IMR-90 (cell line): ENCODE results near the gene OSBPL2. TPM values are rescaled to one million over a fixed set of nuclear protein-coding genes. Genes with fewer than 3 reads are reported as not detected.

Experiments used
- ATAC-seq: fragments of 200-7000 bp; cut with Tn5 transposase; 2 replicates; pipeline ENCODE4 v1.9.1; 2020; ENCODE audit warnings: low read depth, mild to moderate bottlenecking, moderate library complexity
- BruUV-seq: library from RNA; stranded (reverse); fragments of 400-500 nt; replicated peaks from 2 replicates; lab custom pipeline; 2021; lab: Mats Ljungman, UMichigan
- CTCF ChIA-PET: fragments of 300-600 bp; formaldehyde crosslinking; extraction: SDS; loops from one replicate; lab custom pipeline; 2021; ENCODE audit warnings: antibody characterized with exemption; lab: Yijun Ruan, JAX
- POLR2A ChIA-PET: fragments of 300-600 bp; sonication (Branson Sonifier 250); formaldehyde crosslinking; loops from one replicate; lab custom pipeline; 2022; ENCODE audit warnings: antibody characterized with exemption; ENCODE audit not compliant: unreplicated experiment; lab: Charles Lee
- DNase-seq: peaks from one replicate; pipeline ENCODE4 v3.0.0; 2013
- H2AFZ ChIP-seq: replicated peaks from 2 replicates; pipeline ENCODE3; 2013; ENCODE audit warnings: low read length, mild to moderate bottlenecking; ENCODE audit not compliant: poor library complexity
- H2AK5ac ChIP-seq: 2 replicates; pipeline ENCODE4 v1.6.1; 2013; ENCODE audit warnings: low read depth, low read length, inconsistent platforms
- H2AK9ac ChIP-seq: replicated peaks from 2 replicates; pipeline ENCODE3; 2013; ENCODE audit warnings: mild to moderate bottlenecking, low read depth, low read length, moderate library complexity; ENCODE audit not compliant: poor library complexity
- H2BK120ac ChIP-seq: 2 replicates; pipeline ENCODE4 v1.6.1; 2013; ENCODE audit warnings: low read depth, low read length, inconsistent platforms
- H2BK15ac ChIP-seq: 3 replicates; pipeline ENCODE4 v1.6.1; 2013; ENCODE audit warnings: low read depth, low read length, inconsistent platforms
- H2BK20ac ChIP-seq: 2 replicates; pipeline ENCODE4 v1.6.1; 2013; ENCODE audit warnings: low read depth, mild to moderate bottlenecking, inconsistent platforms, low read length, moderate library complexity
- H2BK5ac ChIP-seq: 2 replicates; pipeline ENCODE4 v1.6.1; 2013; ENCODE audit warnings: mild to moderate bottlenecking, low read depth, low read length, inconsistent platforms; ENCODE audit not compliant: poor library complexity, severe bottlenecking
- H3K14ac ChIP-seq: replicated peaks from 2 replicates; pipeline ENCODE4 v1.6.1; 2013; ENCODE audit warnings: low read depth, low read length, inconsistent platforms
- H3K18ac ChIP-seq: 2 replicates; pipeline ENCODE4 v1.6.1; 2013; ENCODE audit warnings: low read depth, low read length, control low read depth
- H3K23ac ChIP-seq: 2 replicates; pipeline ENCODE4 v1.6.1; 2013; ENCODE audit warnings: low read depth, low read length, inconsistent platforms
- H3K27ac ChIP-seq: 2 replicates; pipeline ENCODE4 v1.5.1; 2013; ENCODE audit warnings: mild to moderate bottlenecking, control low read depth, low read length; ENCODE audit not compliant: insufficient read depth
- H3K27me3 ChIP-seq: 2 replicates; pipeline ENCODE4 v1.6.1; 2013; ENCODE audit warnings: low read length; ENCODE audit not compliant: control insufficient read depth, insufficient read depth
- H3K36me3 ChIP-seq: 2 replicates; pipeline ENCODE4 v1.6.1; 2013; ENCODE audit warnings: low read length, mixed read lengths; ENCODE audit not compliant: control insufficient read depth, insufficient read depth
- H3K4ac ChIP-seq: 2 replicates; pipeline ENCODE4 v1.6.1; 2013; ENCODE audit warnings: low read depth, low read length, inconsistent platforms
- H3K4me1 ChIP-seq: 2 replicates; pipeline ENCODE4 v1.6.1; 2013; ENCODE audit warnings: low read length, mixed read lengths; ENCODE audit not compliant: control insufficient read depth, insufficient read depth
- H3K4me2 ChIP-seq: 2 replicates; pipeline ENCODE4 v1.6.1; 2013; ENCODE audit warnings: low read depth, mild to moderate bottlenecking, control low read depth, low read length, moderate library complexity
- H3K4me3 ChIP-seq: 2 replicates; pipeline ENCODE4 v1.5.1; 2013; ENCODE audit warnings: low read depth, mild to moderate bottlenecking, control low read depth, low read length, moderate library complexity; ENCODE audit not compliant: insufficient read depth
- H3K56ac ChIP-seq: 2 replicates; pipeline ENCODE4 v1.6.1; 2013; ENCODE audit warnings: low read length, inconsistent platforms; ENCODE audit not compliant: insufficient read depth; ENCODE audit errors: extremely low read depth
- H3K79me1 ChIP-seq, 2 experiments: 2 replicates each; pipeline ENCODE4 v1.6.1; 2013; ENCODE audit warnings: low read length in 2 of 2, inconsistent platforms in 1 of 2, low read depth in 1 of 2
- H3K9ac ChIP-seq: 2 replicates; pipeline ENCODE4 v1.6.1; 2013; ENCODE audit warnings: low read depth, low read length, control low read depth
- H3K9me1 ChIP-seq: 2 replicates; pipeline ENCODE4 v1.6.1; 2013; ENCODE audit warnings: low read length, inconsistent platforms; ENCODE audit not compliant: insufficient read depth
- H3K9me3 ChIP-seq: 2 replicates; pipeline ENCODE4 v1.6.1; 2013; ENCODE audit warnings: low read length; ENCODE audit not compliant: control insufficient read depth, insufficient read depth
- H4K20me1 ChIP-seq: 2 replicates; pipeline ENCODE4 v1.6.1; 2013; ENCODE audit warnings: low read length, inconsistent platforms; ENCODE audit not compliant: insufficient read depth
- H4K5ac ChIP-seq: 2 replicates; pipeline ENCODE4 v1.6.1; 2013; ENCODE audit warnings: mild to moderate bottlenecking, low read depth, low read length, control low read depth
- H4K8ac ChIP-seq, 2 experiments: 2 replicates each; pipeline ENCODE4 v1.6.1; 2013; ENCODE audit warnings: low read depth in 2 of 2, low read length in 2 of 2, control low read depth in 1 of 2, inconsistent platforms in 1 of 2
- H4K91ac ChIP-seq: 2 replicates; pipeline ENCODE4 v1.6.1; 2013; ENCODE audit warnings: low read depth, low read length, inconsistent platforms; ENCODE audit not compliant: insufficient read depth
- BHLHE40 ChIP-seq: fragments of 150-350 bp; IDR thresholded peaks from 2 replicates; pipeline ENCODE4 v1.6.1; 2016; ENCODE audit warnings: mild to moderate bottlenecking, low read depth, low read length
- CEBPB ChIP-seq: IDR thresholded peaks from 2 replicates; pipeline ENCODE4 v1.6.1; 2012; ENCODE audit warnings: low read depth, low read length, improper control_type of control experiment
- CHD1 ChIP-seq: IDR thresholded peaks from 2 replicates; pipeline ENCODE4 v1.6.1; 2012; ENCODE audit warnings: low read depth, low read length, improper control_type of control experiment
- FOS ChIP-seq: fragments of 150-350 bp; IDR thresholded peaks from 2 replicates; pipeline ENCODE4 v1.6.1; 2016; ENCODE audit warnings: low read depth, low read length
- MAFK ChIP-seq: IDR thresholded peaks from 2 replicates; pipeline ENCODE4 v1.6.1; 2012; ENCODE audit warnings: low read depth, low read length, improper control_type of control experiment
- MAZ ChIP-seq: IDR thresholded peaks from 2 replicates; pipeline ENCODE4 v1.6.1; 2012; ENCODE audit warnings: low read depth, mild to moderate bottlenecking, low read length, improper control_type of control experiment, moderate library complexity, borderline replicate concordance
- MXI1 ChIP-seq: IDR thresholded peaks from 2 replicates; pipeline ENCODE4 v1.6.1; 2012; ENCODE audit warnings: low read depth, mild to moderate bottlenecking, low read length, moderate library complexity, borderline replicate concordance
- NFE2L2 ChIP-seq: fragments of 150-350 bp; IDR thresholded peaks from 2 replicates; pipeline ENCODE4 v1.6.1; 2016; ENCODE audit warnings: low read depth, mild to moderate bottlenecking, low read length
- POLR2A ChIP-seq: IDR thresholded peaks from 2 replicates; pipeline ENCODE4 v1.6.1; 2012; ENCODE audit warnings: mild to moderate bottlenecking, low read depth, low read length
- RAD21 ChIP-seq: IDR thresholded peaks from 2 replicates; pipeline ENCODE4 v1.6.1; 2012; ENCODE audit warnings: low read length, improper control_type of control experiment
- RCOR1 ChIP-seq: IDR thresholded peaks from 2 replicates; pipeline ENCODE4 v1.6.1; 2012; ENCODE audit warnings: mild to moderate bottlenecking, low read length, improper control_type of control experiment; ENCODE audit not compliant: insufficient replicate concordance
- RFX5 ChIP-seq: IDR thresholded peaks from 2 replicates; pipeline ENCODE4 v1.8.0; 2012; ENCODE audit warnings: low read depth, mild to moderate bottlenecking, low read length, moderate library complexity
- SMC3 ChIP-seq: fragments of 150-350 bp; IDR thresholded peaks from 2 replicates; pipeline ENCODE4 v1.6.1; 2016; ENCODE audit warnings: low read depth, mild to moderate bottlenecking, antibody characterized with exemption, low read length, moderate library complexity
- USF2 ChIP-seq: fragments of 150-350 bp; IDR thresholded peaks from 2 replicates; pipeline ENCODE4 v1.6.1; 2017; ENCODE audit warnings: mild to moderate bottlenecking, antibody characterized with exemption, low read length, low read depth
- WGBS, 2 experiments: methylation state at CpG; one replicate each; pipeline versions ENCODE4 v1.1.5 to v1.1.7; 2013; ENCODE audit warnings: missing lambda C conversion rate in 2 of 2; ENCODE audit not compliant: insufficient read length in 1 of 2; ENCODE audit errors: extremely low coverage in 2 of 2; 5-methylcytosine and 5-hydroxymethylcytosine counted together
- dilution Hi-C: fragments of 300-500 bp; cut with HindIII; formaldehyde crosslinking; loops from one replicate; pipeline ENCODE4 v1.14.3; 2018; ENCODE audit warnings: low sequenced_read_pairs; ENCODE audit not compliant: unreplicated experiment
- in situ Hi-C: fragments of 300-500 bp; cut with MboI; formaldehyde crosslinking; loops from 3 replicates; pipeline ENCODE4 v1.14.3; 2019; ENCODE audit warnings: low sequenced_read_pairs, inconsistent platforms, mixed read lengths
- intact Hi-C: fragments of 100-400 bp; cut with micrococcal nuclease; formaldehyde crosslinking; loops from 2 replicates; pipeline ENCODE4 v1.10.0; 2022
- polyA plus RNA-seq, 3 experiments: library from polyadenylated mRNA; depleted of rRNA; stranded (reverse); fragments of >200 nt; gene quantifications; 2 replicates each; pipeline ENCODE4 v1.2.3, GENCODE V29; 2012; ENCODE audit warnings: low replicate concordance in 1 of 3
- total RNA-seq: library from RNA; depleted of rRNA; stranded (reverse); fragments of >200 nt; gene quantifications from 2 replicates; pipeline ENCODE4 v1.2.3, GENCODE V29; 2012
- TF ChIP-seq, protein P1 (sequence below): conservative IDR thresholded peaks from 2 replicates; pipeline ENCODE4 v1.5.1; 2012; ENCODE audit warnings: mild to moderate bottlenecking, low read depth, low read length, improper control_type of control experiment
- TF ChIP-seq, protein P2 (sequence below): fragments of 150-350 bp; IDR thresholded peaks from 2 replicates; pipeline ENCODE4 v1.6.1; 2016; ENCODE audit warnings: low read depth, mild to moderate bottlenecking, low read length, moderate library complexity, borderline replicate concordance

The OSBPL2 gene
- total and polyA plus RNA-seq, 2 of the 4 experiments (the other 2 are of a cell fraction): 19.3 to 27.6 TPM

- intact Hi-C loops: no loop called here
- 100% methylated on average over 3 of the region's 5 CpGs; no CpG with 5 or more reads in 1 of the 2 experiments for WGBS, 2 experiments
- in situ Hi-C loops: no loop called here
Observed at GRCh38 chr20:62202083-62202395, 36.3 kb upstream of the OSBPL2 start.

More at GRCh38 chr20:62202083-62202395, 36.3 kb upstream of the OSBPL2 start:
- ATAC-seq: peak; percentile 55
- H3K4me2 ChIP-seq: no peak overlapping the region
- no peak overlapping the region for H4K91ac ChIP-seq
- peaks cover 4% of the 10 kb centered on the region; the same call in 1 of the 2 replicates for H4K20me1 ChIP-seq
- dilution Hi-C loops: no loop called here
- POLR2A ChIA-PET: no interaction called here
- no TSS peak for BruUV-seq
- peak; percentile 45 for DNase-seq
- no peak overlapping the region for H3K56ac ChIP-seq
- H3K14ac ChIP-seq: no peak overlapping the region
- TF ChIP-seq RCOR1 (no peak), RFX5 (no peak), USF2 (no peak), MAZ (no peak), MXI1 (no peak), CHD1 (no peak), CEBPB (no peak), POLR2A (no peak), SMC3 (no peak), NFE2L2 (no peak), MAFK (no peak), BHLHE40 (no peak), FOS (no peak), RAD21 (no peak)
- TF ChIP-seq, protein P1, sequence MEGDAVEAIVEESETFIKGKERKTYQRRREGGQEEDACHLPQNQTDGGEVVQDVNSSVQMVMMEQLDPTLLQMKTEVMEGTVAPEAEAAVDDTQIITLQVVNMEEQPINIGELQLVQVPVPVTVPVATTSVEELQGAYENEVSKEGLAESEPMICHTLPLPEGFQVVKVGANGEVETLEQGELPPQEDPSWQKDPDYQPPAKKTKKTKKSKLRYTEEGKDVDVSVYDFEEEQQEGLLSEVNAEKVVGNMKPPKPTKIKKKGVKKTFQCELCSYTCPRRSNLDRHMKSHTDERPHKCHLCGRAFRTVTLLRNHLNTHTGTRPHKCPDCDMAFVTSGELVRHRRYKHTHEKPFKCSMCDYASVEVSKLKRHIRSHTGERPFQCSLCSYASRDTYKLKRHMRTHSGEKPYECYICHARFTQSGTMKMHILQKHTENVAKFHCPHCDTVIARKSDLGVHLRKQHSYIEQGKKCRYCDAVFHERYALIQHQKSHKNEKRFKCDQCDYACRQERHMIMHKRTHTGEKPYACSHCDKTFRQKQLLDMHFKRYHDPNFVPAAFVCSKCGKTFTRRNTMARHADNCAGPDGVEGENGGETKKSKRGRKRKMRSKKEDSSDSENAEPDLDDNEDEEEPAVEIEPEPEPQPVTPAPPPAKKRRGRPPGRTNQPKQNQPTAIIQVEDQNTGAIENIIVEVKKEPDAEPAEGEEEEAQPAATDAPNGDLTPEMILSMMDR: no peak
- TF ChIP-seq, protein P2, sequence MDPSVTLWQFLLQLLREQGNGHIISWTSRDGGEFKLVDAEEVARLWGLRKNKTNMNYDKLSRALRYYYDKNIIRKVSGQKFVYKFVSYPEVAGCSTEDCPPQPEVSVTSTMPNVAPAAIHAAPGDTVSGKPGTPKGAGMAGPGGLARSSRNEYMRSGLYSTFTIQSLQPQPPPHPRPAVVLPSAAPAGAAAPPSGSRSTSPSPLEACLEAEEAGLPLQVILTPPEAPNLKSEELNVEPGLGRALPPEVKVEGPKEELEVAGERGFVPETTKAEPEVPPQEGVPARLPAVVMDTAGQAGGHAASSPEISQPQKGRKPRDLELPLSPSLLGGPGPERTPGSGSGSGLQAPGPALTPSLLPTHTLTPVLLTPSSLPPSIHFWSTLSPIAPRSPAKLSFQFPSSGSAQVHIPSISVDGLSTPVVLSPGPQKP: no peak
- H3K27ac ChIP-seq: no peak overlapping the region
- H3K79me1 ChIP-seq: no peaks in the 10 kb centered on the region; a peak in 2 of 4 replicates
- H4K8ac ChIP-seq: no peak overlapping the region
- no peaks in the 10 kb centered on the region; the same call in 1 of the 2 replicates for H3K9me1 ChIP-seq
- H3K27me3 ChIP-seq: no peaks in the 10 kb centered on the region
- H2AK9ac ChIP-seq: peak overlapping the region; percentile 61
- H2AFZ ChIP-seq: no peak overlapping the region
- H3K36me3 ChIP-seq: peaks cover 43% of the 10 kb centered on the region
- no peak overlapping the region for H4K5ac ChIP-seq
- no peak overlapping the region for H2AK5ac ChIP-seq
- no peak overlapping the region for H2BK20ac ChIP-seq
- no peak overlapping the region for H2BK15ac ChIP-seq
- no peak overlapping the region for H3K23ac ChIP-seq
- CTCF ChIA-PET: no interaction called here
- no peak overlapping the region for H3K18ac ChIP-seq
- H2BK5ac ChIP-seq: no peak overlapping the region
- no peak overlapping the region for H2BK120ac ChIP-seq
- no peak overlapping the region for H3K4me3 ChIP-seq
- no peak overlapping the region for H3K9ac ChIP-seq
- no peak overlapping the region for H3K4ac ChIP-seq
- no peaks in the 10 kb centered on the region for H3K9me3 ChIP-seq
- no peaks in the 10 kb centered on the region for H3K4me1 ChIP-seq
